OCI-LY1 (cell line): Measurements from ENCODE around the gene TMCC2.

ENCODE experiments used
- CTCF ChIP-seq: fragments of 200-600 bp; sonication (generic), shearing (Covaris generic); IDR thresholded peaks from 2 replicates; pipeline ENCODE4 v1.5.1; 2017; ENCODE audit warnings: mild to moderate bottlenecking, antibody characterized with exemption, low read length, moderate library complexity, mixed read lengths
- EZH2 ChIP-seq: fragments of 200-600 bp; sonication (generic), shearing (Covaris generic); IDR thresholded peaks from 2 replicates; pipeline ENCODE4 v1.8.0; 2017; ENCODE audit warnings: borderline replicate concordance, mixed run types, mild to moderate bottlenecking, antibody characterized with exemption, low read length, moderate library complexity, mixed read lengths

- no peak for TF ChIP-seq CTCF
- no peak for TF ChIP-seq EZH2
These were observed 90.7 kb downstream of the TMCC2 start for GRCh38 chr1:205318231-205318991.
